HEK293 (cell line): ENCODE results near the gene ZFPL1.

Experiments used
- CTCF ChIP-seq: fragments of 450-650 bp; formaldehyde crosslinking; IDR thresholded peaks from 2 replicates; pipeline ENCODE4 v1.5.1; 2016; ENCODE audit warnings: missing biosample characterization, missing genetic modification characterization
- ELK4 ChIP-seq: IDR thresholded peaks from 2 replicates; pipeline ENCODE4 v1.6.1; 2011; ENCODE audit warnings: mild to moderate bottlenecking, low read depth, low read length, borderline replicate concordance
- PRDM4 ChIP-seq: fragments of 450-650 bp; formaldehyde crosslinking; IDR thresholded peaks from 2 replicates; pipeline ENCODE4 v1.5.1; 2017; ENCODE audit warnings: missing biosample characterization, missing genetic modification characterization
- ZNF184 ChIP-seq: fragments of 450-650 bp; IDR thresholded peaks from 2 replicates; pipeline ENCODE4 v1.5.1; 2018; ENCODE audit warnings: missing biosample characterization, mild to moderate bottlenecking, missing genetic modification characterization
- ZNF324 ChIP-seq: fragments of 450-650 bp; formaldehyde crosslinking; IDR thresholded peaks from 2 replicates; pipeline ENCODE4 v1.5.1; 2016; ENCODE audit warnings: missing biosample characterization, missing genetic modification characterization
- ZNF768 ChIP-seq: fragments of 450-650 bp; formaldehyde crosslinking; IDR thresholded peaks from 2 replicates; pipeline ENCODE4 v1.5.1; 2018; ENCODE audit warnings: missing biosample characterization, mild to moderate bottlenecking, missing genetic modification characterization

GRCh38 chr11:65113839-65114238 is 29.8 kb downstream of the ZFPL1 start:
- TF ChIP-seq PRDM4 (tag by site-specific recombination) (no peak), ELK4 (no peak), ZNF324 (tag by site-specific recombination) (no peak), ZNF184 (no peak), ZNF768 (tag by site-specific recombination) (no peak), CTCF (tag by site-specific recombination) (no peak)
